Lung microvascular endothelial cell (primary cell): Measurements from ENCODE around the gene NEURL1B. TPM values are rescaled to one million over a fixed set of nuclear protein-coding genes. Genes with fewer than 3 reads are reported as not detected.
A peak's percentile ranks its signal among the peaks of the same experiment; 100 is the strongest.
"Not testable (repeated sequence)": the region's sequence is repeated elsewhere in the genome, so short reads cannot be mapped to it uniquely, and the experiment has no call there.

Experiments used
- DNase-seq, 2 donors: peaks; one replicate each; pipeline versions ENCODE4 v3.0.0 to v3.0.0-alpha.2; 2010; ENCODE audit warnings: low read depth in 2 of 2
- total RNA-seq: library from RNA; depleted of rRNA; stranded (reverse); fragments of >200 nt; gene quantifications from 2 replicates; pipeline ENCODE4 v1.2.1, GENCODE V29; 2014

The NEURL1B gene
- total RNA-seq, 1 donor from 2014 or later = 0.40 TPM

DNA sequence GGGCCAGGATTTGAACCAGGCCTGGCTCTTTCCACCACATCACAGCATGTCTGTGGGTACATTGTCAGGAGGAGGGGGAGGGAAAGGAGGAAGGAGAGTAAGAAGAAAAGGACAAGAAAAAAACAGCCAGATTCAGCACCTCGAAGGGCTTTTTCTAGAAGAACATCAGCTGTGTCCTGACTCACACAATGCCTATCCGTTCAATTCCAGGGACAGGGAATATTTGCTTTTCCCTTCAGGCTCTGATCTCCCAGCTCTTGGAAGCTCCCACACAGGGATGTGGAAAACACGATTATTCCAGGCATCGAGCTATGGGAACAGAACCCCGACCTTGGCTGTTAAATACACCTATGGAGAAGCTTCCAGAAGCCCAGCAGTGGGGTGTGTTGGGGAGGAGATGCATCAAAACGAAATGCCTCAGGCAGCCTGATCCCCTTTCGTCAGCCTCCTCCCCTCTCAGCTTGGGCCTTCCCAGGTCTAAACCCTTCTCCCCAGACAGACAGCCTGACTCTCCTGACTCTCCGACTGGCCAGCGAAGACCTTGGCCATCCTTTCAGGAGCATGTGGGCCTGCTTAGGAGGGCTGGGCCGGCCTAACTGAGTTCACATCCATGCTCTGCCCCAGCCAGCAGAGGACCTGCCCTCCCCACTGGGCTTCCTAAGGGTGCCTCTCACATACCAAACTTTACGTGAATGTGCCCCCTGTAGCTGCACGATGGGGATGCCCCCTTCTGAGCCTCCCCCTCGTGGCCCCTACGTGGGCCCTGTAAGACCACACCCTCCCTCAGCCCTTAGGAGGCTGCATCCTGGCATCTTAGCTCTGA is 54.4 kb downstream of the NEURL1B start:
- DNase-seq = no peak

DNA sequence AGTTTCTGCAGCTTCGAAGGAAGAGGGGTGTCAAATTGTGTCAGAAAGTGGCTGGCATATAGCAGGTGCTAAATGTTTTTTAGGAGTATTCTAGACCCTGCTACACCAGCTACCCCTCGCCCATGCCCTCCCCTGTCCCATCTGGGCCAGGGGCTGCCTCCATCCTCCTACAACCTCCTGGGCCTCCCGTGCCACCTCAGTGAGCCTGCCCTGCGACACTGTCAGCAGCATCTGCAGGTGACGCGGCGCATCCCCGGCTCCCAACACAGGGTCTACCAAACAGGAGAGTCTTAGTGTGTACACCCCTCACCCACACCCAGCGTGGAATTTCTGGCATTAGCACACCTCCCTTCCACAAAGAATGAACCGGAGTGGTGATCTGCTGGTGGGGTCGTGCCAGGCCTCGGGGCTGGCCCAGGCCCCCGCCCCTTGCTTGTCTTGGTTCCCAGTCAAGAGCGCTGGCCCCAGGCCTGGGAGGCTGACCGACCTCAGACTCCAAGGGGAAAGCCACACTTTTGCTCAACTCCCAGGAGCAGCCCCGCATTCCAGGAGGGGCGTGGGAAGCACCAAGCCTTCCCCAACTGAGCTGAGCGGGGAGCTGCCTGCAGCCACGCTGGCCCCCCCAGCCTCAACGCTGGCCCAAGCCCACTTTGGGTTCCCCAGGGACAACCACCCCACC is 55.2 kb downstream of the NEURL1B start:
- no peak for DNase-seq

DNA sequence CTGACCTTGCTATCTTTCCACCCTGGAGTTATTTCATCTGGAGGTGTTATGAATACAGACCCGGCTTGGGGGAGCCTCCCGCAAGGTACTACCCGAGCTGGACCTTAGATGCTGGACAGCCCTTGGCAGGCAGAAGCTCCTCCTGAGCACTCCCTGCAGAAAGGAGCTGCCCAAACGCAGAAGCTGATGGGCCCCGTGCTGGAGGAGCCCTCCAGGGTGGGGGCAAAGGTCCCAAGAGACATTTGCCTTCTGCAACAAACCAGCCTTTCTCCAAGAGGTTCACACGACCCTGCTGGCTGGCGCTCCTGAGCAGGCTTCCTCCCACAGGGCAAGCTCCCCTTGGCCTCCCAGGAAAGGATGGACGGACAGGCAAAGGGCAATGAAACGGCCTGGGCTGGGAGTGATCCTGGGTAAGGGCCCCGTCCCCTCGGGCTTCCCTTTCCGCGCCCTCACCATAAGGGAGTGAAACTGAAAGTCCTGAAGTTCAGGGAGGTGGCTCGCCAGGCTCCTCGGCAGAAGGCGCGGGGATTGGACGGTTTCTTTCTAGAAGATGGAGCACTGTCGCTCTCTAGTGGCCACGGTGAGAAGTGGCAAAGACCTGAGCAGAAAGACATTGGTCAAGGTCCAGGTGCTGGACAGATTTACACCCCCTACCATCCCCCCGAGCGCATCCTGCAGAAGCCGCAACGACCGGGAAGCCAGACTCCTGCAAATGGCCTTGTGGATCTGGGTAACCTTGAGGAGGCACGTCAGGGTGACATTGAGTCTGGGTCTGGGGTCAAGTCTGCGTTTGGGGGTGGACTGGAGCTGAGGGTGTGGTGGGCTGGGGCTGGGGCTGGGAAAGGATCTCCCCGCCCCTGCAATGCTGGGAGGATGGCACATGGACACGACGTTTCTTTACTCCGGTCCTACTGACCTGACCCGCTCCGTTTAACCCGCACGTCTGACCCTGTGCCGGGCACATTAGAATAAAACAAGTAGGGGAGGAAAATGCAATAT is 56.4 kb downstream of the NEURL1B start:
- peak; percentile 83 to 85 for DNase-seq

DNA sequence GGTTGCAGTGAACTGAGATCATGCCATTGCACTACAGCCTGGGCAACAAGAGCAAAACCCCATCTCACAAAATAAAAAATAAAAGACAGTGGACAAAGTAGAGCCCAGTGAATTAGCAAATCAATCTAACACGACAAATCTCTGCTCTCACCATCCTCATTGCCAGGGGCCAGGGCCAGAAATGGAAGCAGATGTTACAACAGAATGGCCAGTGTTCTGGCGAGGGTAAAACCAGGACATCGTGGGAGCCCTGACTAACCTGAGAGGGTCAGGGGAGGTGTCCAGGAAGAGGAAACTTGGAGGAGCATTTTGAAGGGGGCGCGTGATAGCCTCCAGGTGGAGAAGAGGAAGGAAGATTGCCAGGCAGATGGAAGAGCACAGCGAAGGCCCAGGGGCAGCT is 58.4 kb downstream of the NEURL1B start:
- no peak for DNase-seq

DNA sequence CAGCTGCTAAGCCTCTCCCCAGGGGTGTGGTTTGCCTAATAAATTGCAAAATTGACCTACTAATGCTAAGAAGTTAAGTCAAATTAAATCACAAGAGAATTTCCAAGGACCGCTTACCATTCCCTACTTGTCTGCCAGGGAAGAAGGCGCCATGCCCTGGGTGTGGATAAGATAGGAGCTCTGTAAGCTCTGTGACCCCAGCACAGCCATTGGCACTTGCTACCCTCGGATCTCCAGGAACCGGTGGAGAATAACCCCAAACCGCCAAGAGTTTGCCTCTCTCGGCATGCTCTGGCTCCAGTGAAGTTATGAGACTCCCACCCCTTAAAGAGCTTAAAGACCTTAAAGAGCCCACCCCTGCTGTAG is 58.9 kb downstream of the NEURL1B start:
- no peak for DNase-seq

DNA sequence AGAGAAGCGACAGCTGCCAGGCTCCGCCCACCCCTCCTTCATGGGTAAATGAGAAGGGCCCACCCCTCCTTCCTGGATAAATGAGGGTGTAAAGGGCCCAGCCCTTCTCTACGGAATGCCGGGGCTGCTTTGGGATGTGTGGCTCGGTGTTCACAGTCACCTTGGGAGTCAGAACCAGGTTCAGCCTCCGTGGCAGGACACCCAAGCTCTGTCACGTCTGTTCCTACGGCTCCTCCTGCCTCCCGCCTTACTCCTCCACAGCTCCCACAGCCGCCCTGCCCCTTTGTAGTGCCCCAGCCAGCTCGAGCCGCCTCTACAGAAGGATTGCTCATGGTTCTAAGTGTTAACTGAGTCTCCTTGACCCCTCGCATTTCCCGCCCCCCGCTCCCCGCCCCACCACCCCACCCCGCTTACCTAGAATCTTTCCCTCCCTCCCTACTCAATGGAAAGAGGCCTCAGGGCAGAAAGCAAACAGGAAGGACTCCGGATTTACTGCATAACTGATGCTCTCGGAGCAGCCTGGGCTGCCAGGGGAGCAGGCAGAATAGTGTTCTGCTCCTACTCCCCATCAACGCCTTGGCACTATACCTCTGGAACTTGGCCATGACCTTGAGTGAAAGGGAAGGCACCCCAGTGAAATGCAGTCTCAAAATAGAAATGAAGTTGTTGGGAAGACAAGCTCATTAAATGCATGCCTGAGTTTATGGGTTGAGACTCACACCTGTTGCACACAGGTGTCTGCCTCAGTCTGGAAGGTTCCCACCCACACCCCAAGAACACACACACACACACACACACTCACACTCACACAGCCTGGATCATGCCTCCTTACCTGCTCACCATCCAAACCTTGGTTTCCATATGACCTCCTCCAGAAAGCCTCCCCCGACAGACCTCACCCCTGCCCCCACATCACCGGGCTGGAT is 59.6 kb downstream of the NEURL1B start:
- no peak for DNase-seq

DNA sequence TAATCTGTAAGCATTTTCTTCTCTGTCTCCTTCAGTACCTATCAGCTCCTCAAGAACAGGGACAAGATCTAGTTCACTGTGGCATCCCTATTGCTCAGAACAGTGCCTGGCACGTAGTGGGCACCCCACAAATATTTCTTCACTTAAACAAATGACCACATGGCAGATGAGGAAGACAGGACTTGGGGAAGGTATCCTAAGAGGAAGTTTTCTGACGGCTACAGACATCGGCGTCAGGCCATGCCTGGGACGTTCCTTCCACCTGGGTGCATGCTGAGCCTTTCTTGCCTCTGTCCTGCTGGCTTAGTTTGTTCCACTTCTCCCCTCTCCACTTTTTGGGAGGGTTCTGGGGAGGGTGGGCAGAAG is 60.2 kb downstream of the NEURL1B start:
- DNase-seq = no peak

DNA sequence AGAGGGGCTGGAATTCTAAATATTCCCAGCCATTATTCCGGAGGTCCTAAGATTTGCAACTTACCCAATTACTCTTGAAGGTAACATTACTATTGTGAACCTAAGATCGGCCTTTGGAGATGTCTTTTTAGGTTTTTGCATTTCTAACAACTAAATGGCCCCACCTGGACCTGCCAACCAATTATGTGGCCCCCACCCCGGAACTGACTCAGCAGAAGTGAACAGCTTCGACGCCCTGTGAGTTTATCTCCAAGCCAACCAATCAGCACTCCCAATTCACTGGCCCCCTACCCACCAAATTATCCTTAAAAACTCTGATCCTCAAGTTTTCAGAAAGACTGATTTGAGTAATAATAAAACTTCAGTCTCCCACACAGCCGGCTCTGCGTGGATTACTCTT is 62.9 kb downstream of the NEURL1B start:
- DNase-seq = no peak

DNA sequence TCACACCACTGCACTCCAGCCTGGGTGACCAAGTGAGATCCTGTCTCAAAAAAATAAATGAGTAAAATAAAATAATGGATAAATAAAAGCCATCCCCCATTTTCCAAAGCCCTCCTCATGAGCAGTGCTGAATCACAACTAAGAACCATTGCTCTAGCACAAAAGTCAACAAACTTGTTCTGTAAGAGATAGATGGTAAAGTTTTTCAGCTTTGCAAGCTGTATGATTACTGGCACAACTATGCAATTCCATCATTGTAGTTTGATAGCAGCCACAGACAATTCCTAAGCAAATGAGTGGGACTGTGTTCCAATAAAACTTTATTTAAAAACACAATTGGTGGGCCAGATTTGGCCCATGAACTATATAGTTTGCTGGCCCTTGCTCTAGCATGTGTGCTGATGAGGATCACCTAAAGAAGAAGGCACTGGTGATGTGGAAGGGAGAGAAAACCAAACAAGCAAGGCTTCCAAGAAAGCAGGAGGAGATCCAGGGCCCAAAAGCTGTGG is 64.6 kb downstream of the NEURL1B start:
- no peak for DNase-seq

DNA sequence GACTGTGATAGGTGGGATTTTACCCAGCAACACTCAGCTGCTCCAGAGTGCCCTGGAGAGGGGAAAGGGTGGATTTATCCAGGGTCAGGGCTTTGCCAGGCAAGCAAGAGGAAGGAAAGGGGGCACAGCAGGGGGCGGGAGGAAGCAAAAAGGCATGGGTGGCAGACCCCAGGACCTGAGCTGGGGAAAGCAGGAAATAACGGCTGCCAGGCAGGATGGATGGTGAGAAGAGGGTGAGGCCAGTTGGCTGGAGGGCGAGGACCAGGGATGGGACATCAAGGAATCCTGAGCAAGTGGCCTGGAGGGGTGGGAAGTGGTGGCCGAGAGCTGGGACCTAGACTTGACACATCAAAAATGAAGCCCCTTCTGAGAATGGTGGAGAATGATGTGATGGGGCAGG is 65.7 kb downstream of the NEURL1B start:
- no peak for DNase-seq

DNA sequence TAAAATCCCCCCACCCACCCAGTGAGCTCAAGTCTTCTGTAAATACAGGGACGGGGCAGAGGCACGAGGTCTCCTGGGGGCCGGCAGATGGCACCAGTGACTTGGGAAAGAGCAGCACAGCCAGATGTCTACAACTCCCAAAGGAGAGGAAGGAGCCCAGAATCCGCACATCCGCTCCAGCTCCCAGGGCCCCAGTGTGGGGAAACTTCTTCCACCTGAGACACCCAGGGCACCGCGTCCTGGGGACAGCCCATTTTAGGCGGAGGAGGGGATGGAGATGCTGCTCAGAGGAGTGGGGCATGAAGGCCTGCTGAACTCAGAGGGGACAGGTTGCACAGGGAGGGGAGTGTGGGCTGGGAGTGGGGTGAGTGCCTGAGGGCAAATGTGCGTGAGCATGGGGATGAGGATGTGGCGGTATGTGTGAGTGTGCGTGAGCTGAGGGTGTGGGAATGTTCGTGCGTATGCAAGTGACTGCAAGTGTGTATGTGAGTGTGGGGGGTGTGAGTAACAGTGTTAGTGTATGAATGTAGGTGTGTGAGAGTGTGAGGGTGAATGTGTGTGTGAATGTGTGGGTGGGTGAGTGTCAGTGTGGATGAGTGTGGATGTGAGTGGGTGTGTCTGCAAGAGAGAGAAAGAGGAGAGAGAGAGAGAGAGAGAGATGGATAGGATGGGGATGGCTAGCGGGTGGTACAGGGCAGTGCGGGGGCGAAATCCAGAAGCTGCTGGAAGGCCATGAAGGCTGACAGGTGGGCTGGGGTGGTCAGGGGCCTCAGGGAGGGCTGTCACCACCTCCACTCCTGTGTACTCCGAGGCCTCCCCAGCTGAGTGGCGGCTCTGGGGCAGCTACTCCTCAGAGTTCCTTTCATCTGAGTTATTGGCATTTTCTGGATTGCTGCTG is 66.5 kb downstream of the NEURL1B start:
- peak; percentile 80 for DNase-seq

DNA sequence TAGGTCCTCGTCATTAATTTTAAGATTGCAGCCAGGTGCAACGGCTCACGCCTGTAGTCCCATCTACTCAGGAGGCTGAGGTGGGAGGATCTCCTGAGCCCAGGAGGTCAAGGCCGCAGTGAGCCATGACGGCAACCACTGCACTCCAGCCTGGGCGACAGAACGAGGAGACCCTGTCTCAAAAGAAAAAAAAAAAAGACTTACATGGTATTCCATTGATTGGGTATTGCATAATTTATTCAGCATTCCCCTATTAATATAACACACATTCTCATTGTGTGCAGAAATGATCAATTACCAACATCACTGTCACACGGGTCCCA is 67.1 kb downstream of the NEURL1B start:
- no peak for DNase-seq

DNA sequence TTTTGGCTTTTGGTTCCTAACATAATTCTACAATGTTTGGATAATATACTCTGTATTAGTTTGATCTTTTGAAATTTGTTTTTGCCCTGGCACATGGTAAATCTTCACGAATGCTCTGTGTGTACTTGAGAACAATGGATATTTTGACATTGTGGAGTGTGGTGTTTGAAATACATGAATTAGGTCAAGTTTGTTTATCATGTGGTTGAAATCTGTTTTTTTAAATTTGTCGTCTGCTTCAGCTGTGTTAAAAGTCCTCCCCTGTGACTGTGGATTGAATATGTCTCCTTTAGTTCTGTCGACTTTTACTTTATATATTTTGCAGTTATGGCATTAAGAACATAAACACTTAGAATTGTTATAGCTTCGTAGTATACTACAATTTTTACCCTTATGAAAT is 69.6 kb downstream of the NEURL1B start:
- no peak for DNase-seq

DNA sequence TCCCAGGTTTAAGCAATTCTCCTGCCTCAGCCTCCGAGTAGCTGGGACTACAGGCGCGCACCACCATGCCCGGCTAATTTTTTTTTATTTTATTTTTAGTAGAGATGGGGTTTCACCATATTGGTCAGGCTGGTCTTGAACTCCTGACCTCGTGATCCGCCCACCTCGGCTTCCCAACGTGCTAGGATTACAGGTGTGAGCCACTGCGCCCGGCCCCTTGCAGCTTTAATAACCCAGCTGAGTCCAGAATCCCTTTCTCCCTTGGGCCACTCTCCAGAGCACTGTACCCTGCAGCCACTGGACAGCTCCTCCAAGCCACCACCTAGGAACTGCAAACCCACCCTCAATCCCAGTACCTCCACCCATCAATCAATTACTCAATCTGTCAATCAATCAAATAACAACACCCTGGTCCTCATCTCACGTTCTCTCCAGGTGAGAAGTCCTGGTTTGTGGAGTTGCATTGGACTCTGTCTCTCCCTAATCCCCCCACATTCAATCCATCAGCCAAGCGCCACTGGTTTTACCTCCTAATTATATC is 70.3 kb downstream of the NEURL1B start:
- DNase-seq = not testable (repeated sequence)

DNA sequence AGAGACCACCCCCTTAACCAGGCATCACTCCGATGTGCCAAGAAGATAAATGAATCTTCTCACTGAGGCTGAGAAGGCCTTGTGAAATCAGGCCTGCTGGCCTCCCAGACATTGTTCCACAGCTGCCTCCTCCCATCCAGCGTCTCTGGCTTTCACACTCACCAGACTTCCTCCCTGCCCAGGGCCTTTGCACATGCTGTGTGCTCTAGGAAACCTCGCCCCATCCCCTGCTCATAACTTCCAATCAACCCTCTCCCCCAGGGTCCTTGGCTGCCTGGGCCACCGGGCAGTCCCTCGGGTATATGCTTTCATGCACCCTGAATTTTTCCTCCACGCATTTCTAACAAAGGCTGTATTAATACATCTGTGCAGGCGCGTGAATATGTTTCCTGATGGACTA is 71.5 kb downstream of the NEURL1B start:
- DNase-seq = no peak

DNA sequence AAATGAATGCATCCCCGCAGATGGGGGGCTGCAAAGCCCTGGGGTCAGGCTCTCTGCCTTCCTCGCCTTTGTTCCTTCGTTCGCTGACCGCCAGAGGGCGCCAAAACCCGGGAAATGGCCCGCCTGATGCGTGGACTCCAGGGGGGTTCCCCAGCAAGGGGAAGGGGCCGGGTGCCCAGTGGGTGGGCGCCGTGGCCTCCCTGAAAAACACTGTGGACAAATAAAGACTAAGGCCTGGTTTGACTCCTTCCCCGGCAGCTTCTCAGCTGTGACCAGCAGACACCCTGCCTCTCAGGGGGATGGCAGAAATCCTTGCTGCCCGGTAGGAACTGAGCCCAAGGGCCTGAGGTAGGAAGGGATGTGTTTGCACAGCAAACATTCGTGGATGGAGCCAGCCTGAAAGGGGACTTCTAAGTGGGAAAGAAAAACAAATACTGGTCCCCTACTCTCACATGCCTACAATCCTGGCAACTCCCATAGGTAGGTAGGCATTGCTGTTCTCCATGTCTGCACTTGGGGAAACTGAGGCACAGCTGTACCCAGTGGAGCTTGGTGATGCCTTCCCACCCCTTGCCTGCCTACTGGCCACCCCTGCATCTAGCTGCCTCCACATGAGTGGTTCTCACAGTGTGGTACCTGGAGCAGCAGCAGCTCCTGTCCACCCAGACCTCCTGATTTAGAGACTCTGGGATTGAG is 72.2 kb downstream of the NEURL1B start:
- DNase-seq = peak; percentile 23 to 53

DNA sequence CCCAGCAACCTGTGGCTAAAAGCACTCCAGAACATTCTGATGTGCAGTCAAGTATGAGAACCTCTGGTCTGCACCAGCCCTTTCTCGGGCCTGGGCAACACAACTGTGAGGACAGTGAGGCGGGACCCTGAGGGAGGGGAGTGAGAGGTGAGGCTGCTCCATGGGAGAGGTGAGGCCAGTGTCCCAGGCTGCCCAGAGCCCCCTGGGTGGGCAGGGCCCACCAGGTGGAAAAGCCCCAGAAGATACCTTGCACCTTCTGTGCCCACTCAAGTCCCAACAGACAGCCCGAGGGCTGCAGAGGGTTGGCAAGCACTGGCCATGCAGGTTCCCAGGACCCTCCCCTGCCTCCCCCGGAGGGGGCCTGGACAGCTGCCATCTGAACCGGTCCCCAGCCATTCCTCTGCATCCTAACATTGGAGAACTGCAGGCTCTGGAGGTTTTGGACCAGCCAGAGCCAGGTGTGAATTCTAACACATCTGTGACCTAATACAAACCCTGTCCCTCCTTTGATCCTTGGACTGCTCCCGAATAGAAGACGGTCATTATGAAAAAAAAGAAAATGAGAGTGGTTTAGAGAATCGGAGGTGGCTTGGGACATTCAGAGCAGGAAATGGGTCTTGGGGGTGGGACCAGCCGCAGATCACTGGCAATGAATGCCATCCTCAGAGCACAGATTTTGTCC is 72.9 kb downstream of the NEURL1B start:
- DNase-seq = no peak
